GM18909 (cell line): ENCODE results near the gene TNC.

Experiments used
- ATAC-seq: cut with Tn5 transposase; IDR thresholded peaks from one replicate; pipeline ENCODE4 v1.9.1; 2021; ENCODE audit warnings: mild to moderate bottlenecking; ENCODE audit not compliant: unreplicated experiment, poor library complexity

Gene TNC

GRCh38 chr9:115058684-115059315 lies 59.2 kb downstream of the TNC start:
- ATAC-seq, result no peak

DNA sequence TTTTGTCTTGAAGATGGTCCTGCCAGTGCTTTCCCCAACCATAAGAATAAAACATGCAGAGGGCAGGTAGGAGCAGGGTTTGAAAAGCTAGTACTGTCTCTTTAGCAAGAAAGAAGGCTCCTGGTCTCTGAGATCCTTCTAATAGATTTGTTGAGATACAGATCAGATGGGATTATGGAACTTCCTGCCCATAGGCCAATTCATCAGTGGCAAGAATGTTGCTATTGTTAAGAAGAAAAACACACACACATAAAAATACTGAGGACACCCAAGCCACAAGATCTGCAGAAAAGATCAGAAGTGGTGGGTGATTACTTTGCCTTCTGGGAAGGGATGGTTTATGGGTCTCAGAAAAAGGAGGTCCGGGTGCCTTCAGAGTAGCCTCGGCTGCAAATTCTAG lies 59.8 kb downstream of the TNC start:
- ATAC-seq, result no peak

- no peak for ATAC-seq
Observed at GRCh38 chr9:115057559-115057958, 60.4 kb downstream of the TNC start.

- no peak for ATAC-seq
Observed at GRCh38 chr9:115050002-115050490, 67.9 kb downstream of the TNC start.

- ATAC-seq, result no peak
Observed at GRCh38 chr9:115046824-115047223, 71.1 kb downstream of the TNC start.

- no peak for ATAC-seq
Observed at GRCh38 chr9:115046199-115046598, 71.8 kb downstream of the TNC start.

- ATAC-seq, result no peak
Observed at GRCh38 chr9:115043632-115044031, 74.3 kb downstream of the TNC start.

GRCh38 chr9:115042781-115043509 lies 75.0 kb downstream of the TNC start:
- no peak for ATAC-seq

GRCh38 chr9:115039516-115040120 lies 78.3 kb downstream of the TNC start:
- ATAC-seq, result no peak

GRCh38 chr9:115038178-115038577 lies 79.8 kb downstream of the TNC start:
- ATAC-seq, result no peak

DNA sequence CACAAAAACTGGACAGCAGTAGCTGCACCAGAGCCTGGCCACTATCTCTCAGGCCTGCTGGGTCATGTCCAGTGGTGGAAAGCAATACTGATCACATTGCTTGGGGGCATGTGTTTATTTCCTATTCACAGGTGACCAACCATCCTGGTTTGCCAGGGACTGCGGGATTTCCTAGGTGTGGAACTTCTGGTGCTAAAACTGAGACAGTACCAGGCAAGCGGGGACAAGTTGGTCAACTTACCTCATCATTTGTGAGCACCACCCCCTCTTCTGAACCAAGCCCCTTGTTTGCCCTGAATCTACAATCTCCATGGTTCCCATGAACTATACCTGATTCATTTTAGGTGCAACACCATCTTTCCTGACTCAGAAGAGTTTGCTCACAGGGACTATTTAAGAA lies 81.3 kb downstream of the TNC start:
- ATAC-seq, result no peak

GRCh38 chr9:115035841-115036612 lies 81.9 kb downstream of the TNC start:
- ATAC-seq, result peak; percentile 87

GRCh38 chr9:115034801-115035200 lies 83.2 kb downstream of the TNC start:
- no peak for ATAC-seq

DNA sequence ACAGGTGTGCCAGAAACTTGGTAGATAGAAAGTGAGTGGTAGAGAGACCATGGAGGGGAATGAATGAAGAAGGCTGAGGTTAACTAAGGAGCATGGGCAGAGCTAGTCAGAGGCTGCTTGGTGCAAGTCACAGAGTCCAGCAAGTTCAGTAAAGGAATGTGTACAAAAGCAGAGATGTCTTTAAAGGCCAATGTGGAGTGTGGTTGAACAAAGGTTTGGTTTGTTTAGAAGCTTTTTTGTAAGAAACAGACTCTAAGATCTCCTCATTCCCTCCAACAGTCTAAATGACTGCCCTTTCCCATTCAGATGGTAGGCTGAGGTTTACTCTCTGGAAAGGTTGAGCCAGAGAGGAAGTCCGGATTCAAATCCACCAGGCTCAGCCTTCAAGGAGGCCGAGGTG lies 84.2 kb downstream of the TNC start:
- no peak for ATAC-seq

GRCh38 chr9:115032296-115032695 lies 85.7 kb downstream of the TNC start:
- no peak for ATAC-seq

DNA sequence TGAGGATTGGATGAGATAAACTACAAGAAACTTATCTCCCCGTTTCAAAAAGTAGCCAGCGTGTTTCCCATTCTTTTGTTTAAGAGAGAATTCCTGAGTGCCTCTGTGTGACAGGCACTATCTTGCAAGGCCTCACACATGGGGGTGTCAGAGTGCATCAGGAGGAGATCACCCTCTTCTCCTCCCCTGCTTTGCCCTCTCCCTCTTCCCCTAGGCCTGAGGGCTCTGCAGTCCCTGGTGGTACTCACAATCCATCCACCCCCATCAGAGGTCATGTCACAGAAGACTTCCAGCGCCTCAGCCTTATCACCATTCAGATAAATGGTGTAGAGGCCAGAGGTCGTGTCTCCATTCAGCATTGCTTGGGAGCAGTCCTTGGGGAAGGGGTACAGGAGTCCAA lies 88.0 kb downstream of the TNC start:
- ATAC-seq, result no peak

GRCh38 chr9:115025721-115026120 lies 92.2 kb downstream of the TNC start:
- no peak for ATAC-seq

GRCh38 chr9:115024925-115025535 lies 92.9 kb downstream of the TNC start:
- no peak for ATAC-seq

GRCh38 chr9:115022760-115023434 lies 95.1 kb downstream of the TNC start:
- no peak for ATAC-seq
